ENCODE results near the gene ANAPC15. TPM values are rescaled to one million over a fixed set of nuclear protein-coding genes. Genes with fewer than 3 reads are reported as not detected.
"Not testable (repeated sequence)": the region's sequence is repeated elsewhere in the genome, so short reads cannot be mapped to it uniquely, and the experiment has no call there.

The ANAPC15 gene
- total RNA-seq, 1 donor from 2014 or later = 31.8 TPM

DNA sequence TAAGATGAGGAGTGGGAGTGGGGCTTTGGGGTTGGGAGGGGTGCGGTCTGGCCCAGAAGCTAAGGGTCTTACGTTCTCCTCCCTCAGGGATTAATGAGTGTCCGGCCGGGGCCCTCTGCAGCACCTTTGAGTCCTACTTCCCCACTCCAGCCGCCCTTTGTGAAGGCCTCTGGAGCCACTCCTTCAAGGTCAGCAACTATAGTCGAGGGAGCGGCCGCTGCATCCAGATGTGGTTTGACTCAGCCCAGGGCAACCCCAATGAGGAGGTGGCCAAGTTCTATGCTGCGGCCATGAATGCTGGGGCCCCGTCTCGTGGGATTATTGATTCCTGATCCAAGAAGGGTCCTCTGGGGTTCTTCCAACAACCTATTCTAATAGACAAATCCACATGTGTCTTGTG is 27.0 kb upstream of the ANAPC15 start:
- Histone ChIP-seq H3K4me3 (ENCODE audit: low read depth, low read length) (no peak overlapping the region), H3K27me3 (ENCODE audit: control insufficient read depth, insufficient read depth, low read length) (no peaks in the 10 kb centered on the region), H3K36me3 (ENCODE audit: control insufficient read depth, insufficient read depth, low read length) (no peaks in the 10 kb centered on the region)
- no peak for TF ChIP-seq CTCF (IDR thresholded peaks at IDR 0.05; ENCODE audit: insufficient read depth, low read length, poor library complexity, severe bottlenecking)
- no peak for DNase-seq (ENCODE audit: low read depth)

DNA sequence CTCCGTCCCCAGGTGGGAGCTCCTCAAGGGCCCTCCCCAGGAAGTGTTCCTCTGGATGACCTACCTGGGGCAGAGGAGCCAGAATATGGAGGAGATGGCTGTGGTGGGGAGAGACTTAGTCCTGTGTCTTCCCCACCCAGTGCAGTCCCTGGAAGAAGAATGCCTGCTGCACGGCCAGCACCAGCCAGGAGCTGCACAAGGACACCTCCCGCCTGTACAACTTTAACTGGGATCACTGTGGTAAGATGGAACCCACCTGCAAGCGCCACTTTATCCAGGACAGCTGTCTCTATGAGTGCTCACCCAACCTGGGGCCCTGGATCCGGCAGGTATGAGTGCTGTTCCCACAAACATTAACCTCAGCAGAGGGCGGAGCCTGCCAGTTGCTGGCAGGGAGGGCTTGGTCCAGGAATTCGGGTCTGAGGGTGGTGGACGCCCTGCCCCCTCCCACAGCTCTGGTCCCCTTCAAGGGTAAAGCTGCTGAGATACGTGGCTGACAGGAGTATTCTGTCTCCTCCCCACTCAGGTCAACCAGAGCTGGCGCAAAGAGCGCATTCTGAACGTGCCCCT is 26.4 kb upstream of the ANAPC15 start:
- TF ChIP-seq CTCF (IDR thresholded peaks at IDR 0.05; ENCODE audit: insufficient read depth, low read length, poor library complexity, severe bottlenecking) = no peak
- no peak overlapping the region for H3K4me3 ChIP-seq (ENCODE audit: low read depth, low read length)
- no peaks in the 10 kb centered on the region for H3K36me3 ChIP-seq (ENCODE audit: control insufficient read depth, insufficient read depth, low read length)
- DNase-seq (ENCODE audit: low read depth) = no peak
- H3K27me3 ChIP-seq (ENCODE audit: control insufficient read depth, insufficient read depth, low read length) = no peaks in the 10 kb centered on the region

DNA sequence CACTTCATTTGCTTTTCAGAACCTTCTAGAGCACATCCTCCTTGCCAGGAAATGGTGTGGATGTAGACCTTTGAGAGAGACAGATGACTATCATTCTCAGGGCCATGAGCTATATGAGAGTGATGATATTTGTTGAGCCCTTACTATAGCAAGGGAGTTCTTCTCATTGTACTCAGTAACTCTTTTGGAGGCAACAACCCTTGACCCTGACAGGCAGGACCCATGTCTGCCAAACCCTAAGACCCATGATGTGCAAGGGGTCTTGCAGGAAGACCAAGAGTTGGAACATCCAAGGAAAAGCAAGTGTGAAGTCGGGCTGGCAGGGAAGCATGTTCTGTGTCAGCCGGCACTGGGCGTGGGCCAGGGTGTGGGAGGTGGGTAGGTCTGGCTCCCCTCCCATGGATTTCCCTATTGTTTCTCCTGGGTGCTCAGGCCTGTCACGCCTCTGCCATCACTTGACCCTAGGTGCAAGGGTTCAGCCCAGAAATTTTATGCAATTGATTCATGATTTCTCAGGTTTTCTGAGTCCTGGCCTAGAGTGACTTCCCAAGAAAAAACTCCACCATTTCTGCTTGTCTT is 24.3 kb upstream of the ANAPC15 start:
- no peaks in the 10 kb centered on the region for H3K36me3 ChIP-seq (ENCODE audit: control insufficient read depth, insufficient read depth, low read length)
- H3K4me3 ChIP-seq (ENCODE audit: low read depth, low read length) = no peak overlapping the region
- TF ChIP-seq CTCF (IDR thresholded peaks at IDR 0.05; ENCODE audit: insufficient read depth, low read length, poor library complexity, severe bottlenecking) = no peak
- no peak for DNase-seq (ENCODE audit: low read depth)
- H3K27me3 ChIP-seq (ENCODE audit: control insufficient read depth, insufficient read depth, low read length) = no peaks in the 10 kb centered on the region

- no peaks in the 10 kb centered on the region for H3K36me3 ChIP-seq (ENCODE audit: control insufficient read depth, insufficient read depth, low read length)
- no peak overlapping the region for H3K4me3 ChIP-seq (ENCODE audit: low read depth, low read length)
- no peak for DNase-seq (ENCODE audit: low read depth)
- no peaks in the 10 kb centered on the region for H3K27me3 ChIP-seq (ENCODE audit: control insufficient read depth, insufficient read depth, low read length)
- TF ChIP-seq CTCF (IDR thresholded peaks at IDR 0.05; ENCODE audit: insufficient read depth, low read length, poor library complexity, severe bottlenecking) = no peak
Measured at GRCh38 chr11:72135891-72136683, 23.6 kb upstream of the ANAPC15 start.

GRCh38 chr11:72135473-72135872 is 23.0 kb upstream of the ANAPC15 start, which contains the start of gene FOLR3:
FOLR3 (plus strand) TSS chr11:72135725; CDS start chr11:72135953, 228 bp downstream.
- H3K27me3 ChIP-seq (ENCODE audit: control insufficient read depth, insufficient read depth, low read length); H3K36me3 ChIP-seq (ENCODE audit: control insufficient read depth, insufficient read depth, low read length); H3K4me3 ChIP-seq (ENCODE audit: low read depth, low read length); DNase-seq (ENCODE audit: low read depth): not testable (repeated sequence)

DNA sequence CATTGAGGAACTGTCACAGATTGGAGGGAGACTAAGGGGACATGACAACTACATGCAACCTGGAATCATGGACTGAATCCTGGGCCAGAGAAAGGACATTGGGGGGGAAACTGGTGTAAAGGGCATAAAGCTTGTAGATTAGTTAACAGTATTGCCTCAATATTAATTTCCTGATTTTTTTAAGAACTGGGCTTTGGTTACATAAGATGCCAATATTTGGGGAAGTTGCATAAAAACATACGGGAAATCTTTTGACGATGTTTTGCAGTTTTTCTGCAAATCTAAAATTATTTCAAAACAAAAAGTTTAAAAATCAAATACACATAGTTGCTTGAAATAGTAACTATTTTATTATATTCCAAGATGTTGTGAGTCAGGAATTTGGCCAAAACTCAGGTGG is 20.2 kb upstream of the ANAPC15 start:
- H3K27me3 ChIP-seq (ENCODE audit: control insufficient read depth, insufficient read depth, low read length) = no peaks in the 10 kb centered on the region
- no peak overlapping the region for H3K4me3 ChIP-seq (ENCODE audit: low read depth, low read length)
- TF ChIP-seq CTCF (IDR thresholded peaks at IDR 0.05; ENCODE audit: insufficient read depth, low read length, poor library complexity, severe bottlenecking) = no peak
- no peak for DNase-seq (ENCODE audit: low read depth)
- H3K36me3 ChIP-seq (ENCODE audit: control insufficient read depth, insufficient read depth, low read length) = no peaks in the 10 kb centered on the region
